Hepatocyte (in vitro differentiated cells): ENCODE results near the gene ADAMTS2.

ENCODE experiments used
- EZH2 ChIP-seq: fragments of 200-600 bp; sonication (generic); IDR thresholded peaks from 2 replicates; pipeline ENCODE4 v1.6.1; 2016; ENCODE audit warnings: antibody characterized with exemption, mild to moderate bottlenecking, borderline replicate concordance
- TF ChIP-seq, protein P1 (sequence below): fragments of 200-600 bp; sonication (generic); IDR thresholded peaks from 2 replicates; pipeline ENCODE4 v1.5.1; 2016; ENCODE audit warnings: antibody characterized with exemption, mild to moderate bottlenecking; ENCODE audit not compliant: poor library complexity

DNA sequence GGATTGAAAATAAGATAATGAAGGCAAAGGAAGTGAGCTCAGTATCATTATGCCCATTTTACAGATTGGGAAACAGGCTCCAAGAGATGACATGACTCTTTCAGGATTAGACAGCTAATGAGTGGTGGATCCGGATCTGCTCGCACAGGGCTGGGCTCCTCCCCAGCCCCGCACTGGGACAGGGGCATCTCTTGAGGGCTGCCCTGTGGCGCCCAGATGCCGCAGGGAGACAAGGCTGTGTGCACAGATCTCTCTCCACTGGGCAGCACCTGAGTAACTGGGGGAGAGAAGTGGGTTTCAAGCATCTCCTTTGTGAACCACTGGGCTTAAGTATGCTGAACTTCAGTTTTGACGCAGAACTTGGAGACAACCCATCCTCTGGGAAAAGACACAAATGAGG, 43.9 kb downstream of the ADAMTS2 start:
- TF ChIP-seq, protein P1, sequence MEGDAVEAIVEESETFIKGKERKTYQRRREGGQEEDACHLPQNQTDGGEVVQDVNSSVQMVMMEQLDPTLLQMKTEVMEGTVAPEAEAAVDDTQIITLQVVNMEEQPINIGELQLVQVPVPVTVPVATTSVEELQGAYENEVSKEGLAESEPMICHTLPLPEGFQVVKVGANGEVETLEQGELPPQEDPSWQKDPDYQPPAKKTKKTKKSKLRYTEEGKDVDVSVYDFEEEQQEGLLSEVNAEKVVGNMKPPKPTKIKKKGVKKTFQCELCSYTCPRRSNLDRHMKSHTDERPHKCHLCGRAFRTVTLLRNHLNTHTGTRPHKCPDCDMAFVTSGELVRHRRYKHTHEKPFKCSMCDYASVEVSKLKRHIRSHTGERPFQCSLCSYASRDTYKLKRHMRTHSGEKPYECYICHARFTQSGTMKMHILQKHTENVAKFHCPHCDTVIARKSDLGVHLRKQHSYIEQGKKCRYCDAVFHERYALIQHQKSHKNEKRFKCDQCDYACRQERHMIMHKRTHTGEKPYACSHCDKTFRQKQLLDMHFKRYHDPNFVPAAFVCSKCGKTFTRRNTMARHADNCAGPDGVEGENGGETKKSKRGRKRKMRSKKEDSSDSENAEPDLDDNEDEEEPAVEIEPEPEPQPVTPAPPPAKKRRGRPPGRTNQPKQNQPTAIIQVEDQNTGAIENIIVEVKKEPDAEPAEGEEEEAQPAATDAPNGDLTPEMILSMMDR = no peak
- TF ChIP-seq EZH2 = no peak
